Body of pancreas (tissue), 4 donors: ENCODE results near the gene CSNK1A1. TPM values are rescaled to one million over a fixed set of nuclear protein-coding genes. Genes with fewer than 3 reads are reported as not detected.
"Not testable (repeated sequence)": the region's sequence is repeated elsewhere in the genome, so short reads cannot be mapped to it uniquely, and the experiment has no call there.

Experiments
- ATAC-seq: fragments of 150-250 bp; one replicate; pipeline ENCODE4 v1.9.1; 2016
- DNase-seq, 4 donors: peaks; one replicate each; pipeline ENCODE4 v3.0.0-alpha.2; 2019
- H3K27ac ChIP-seq, 4 donors: fragments of 200-600 bp; sonication (generic); 1 replicate in 3 of 4; 2 replicates in 1 of 4; pipeline versions ENCODE4 v1.5.1 to v1.6.1; 2016 to 2019; ENCODE audit warnings: mild to moderate bottlenecking in 1 of 4, mixed read lengths in 1 of 4, moderate library complexity in 1 of 4
- H3K27me3 ChIP-seq, 2 donors: fragments of 200-600 bp; sonication (generic); one replicate each; pipeline ENCODE4 v1.6.0; 2016; ENCODE audit warnings: mild to moderate bottlenecking in 1 of 2
- H3K36me3 ChIP-seq, 2 donors: fragments of 200-600 bp; sonication (generic); replicated peaks in 1 of 2; 2 replicates each; pipeline ENCODE4 v1.5.1; 2016; ENCODE audit warnings: low read depth in 2 of 2; ENCODE audit not compliant: insufficient read depth in 1 of 2
- H3K4me1 ChIP-seq: fragments of 200-600 bp; sonication (generic); one replicate; pipeline ENCODE4 v1.6.0; 2016
- H3K4me3 ChIP-seq, 2 donors: fragments of 200-600 bp; sonication (generic); 1 replicate in 1 of 2; 2 replicates in 1 of 2; pipeline ENCODE4 v1.5.1; 2016 to 2019
- H3K9me3 ChIP-seq, 3 donors: fragments of 200-600 bp; sonication (generic); 1 replicate in 2 of 3; 2 replicates in 1 of 3; pipeline ENCODE4 v1.5.1; 2016
- POLR2A ChIP-seq, 3 donors: fragments of 450-650 bp; IDR thresholded peaks; one replicate each; pipeline ENCODE4 v1.6.1; 2016; ENCODE audit warnings: antibody characterized with exemption in 3 of 3, mild to moderate bottlenecking in 2 of 3
- WGBS, 2 donors: methylation state at CpG; one replicate each; pipeline ENCODE4 v1.1.5; 2017; 5-methylcytosine and 5-hydroxymethylcytosine counted together
- intact Hi-C: fragments of 100-400 bp; cut with DNase I; formaldehyde crosslinking; loops from one replicate; pipeline ENCODE4 v1.15.1; 2023
- total RNA-seq, 2 donors: library from RNA; depleted of rRNA; stranded (reverse); fragments of >200 nt; gene quantifications; one replicate each; pipeline ENCODE4 v1.1.0, GENCODE V29; 2016
- TF ChIP-seq, protein P1 (sequence below), 7 experiments: fragments of 450-650 bp in 4 of 7; fragments of 200-600 bp in 3 of 7; sonication (generic) in 3 of 7; IDR thresholded peaks; one replicate each; pipeline ENCODE4 v1.5.1; 2016 to 2019; ENCODE audit warnings: antibody characterized with exemption in 7 of 7

The CSNK1A1 gene
- total RNA-seq, 2 donors from 2014 or later, result 82.4 to 85.4 TPM

- Histone ChIP-seq H3K36me3 (no peaks in the 10 kb centered on the region), H3K4me1 (peaks cover 13% of the 10 kb centered on the region), H3K9me3 (no peaks in the 10 kb centered on the region), H3K27ac (no peak overlapping the region), H3K27me3 (no peaks in the 10 kb centered on the region), H3K4me3 (no peak overlapping the region)
- DNase-seq, result no peak
- TF ChIP-seq, protein P1, sequence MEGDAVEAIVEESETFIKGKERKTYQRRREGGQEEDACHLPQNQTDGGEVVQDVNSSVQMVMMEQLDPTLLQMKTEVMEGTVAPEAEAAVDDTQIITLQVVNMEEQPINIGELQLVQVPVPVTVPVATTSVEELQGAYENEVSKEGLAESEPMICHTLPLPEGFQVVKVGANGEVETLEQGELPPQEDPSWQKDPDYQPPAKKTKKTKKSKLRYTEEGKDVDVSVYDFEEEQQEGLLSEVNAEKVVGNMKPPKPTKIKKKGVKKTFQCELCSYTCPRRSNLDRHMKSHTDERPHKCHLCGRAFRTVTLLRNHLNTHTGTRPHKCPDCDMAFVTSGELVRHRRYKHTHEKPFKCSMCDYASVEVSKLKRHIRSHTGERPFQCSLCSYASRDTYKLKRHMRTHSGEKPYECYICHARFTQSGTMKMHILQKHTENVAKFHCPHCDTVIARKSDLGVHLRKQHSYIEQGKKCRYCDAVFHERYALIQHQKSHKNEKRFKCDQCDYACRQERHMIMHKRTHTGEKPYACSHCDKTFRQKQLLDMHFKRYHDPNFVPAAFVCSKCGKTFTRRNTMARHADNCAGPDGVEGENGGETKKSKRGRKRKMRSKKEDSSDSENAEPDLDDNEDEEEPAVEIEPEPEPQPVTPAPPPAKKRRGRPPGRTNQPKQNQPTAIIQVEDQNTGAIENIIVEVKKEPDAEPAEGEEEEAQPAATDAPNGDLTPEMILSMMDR (IDR thresholded peaks at IDR 0.05), result no peak
- TF ChIP-seq POLR2A (IDR thresholded peaks at IDR 0.05), result no peak
- intact Hi-C loops, result no loop called here
- WGBS, 2 donors, result 67 to 70% methylated on average over 11 to 17 of the region's 17 CpGs
- ATAC-seq, result no peak
Measured at GRCh38 chr5:149466457-149466972, 84.7 kb downstream of the CSNK1A1 start.

DNA sequence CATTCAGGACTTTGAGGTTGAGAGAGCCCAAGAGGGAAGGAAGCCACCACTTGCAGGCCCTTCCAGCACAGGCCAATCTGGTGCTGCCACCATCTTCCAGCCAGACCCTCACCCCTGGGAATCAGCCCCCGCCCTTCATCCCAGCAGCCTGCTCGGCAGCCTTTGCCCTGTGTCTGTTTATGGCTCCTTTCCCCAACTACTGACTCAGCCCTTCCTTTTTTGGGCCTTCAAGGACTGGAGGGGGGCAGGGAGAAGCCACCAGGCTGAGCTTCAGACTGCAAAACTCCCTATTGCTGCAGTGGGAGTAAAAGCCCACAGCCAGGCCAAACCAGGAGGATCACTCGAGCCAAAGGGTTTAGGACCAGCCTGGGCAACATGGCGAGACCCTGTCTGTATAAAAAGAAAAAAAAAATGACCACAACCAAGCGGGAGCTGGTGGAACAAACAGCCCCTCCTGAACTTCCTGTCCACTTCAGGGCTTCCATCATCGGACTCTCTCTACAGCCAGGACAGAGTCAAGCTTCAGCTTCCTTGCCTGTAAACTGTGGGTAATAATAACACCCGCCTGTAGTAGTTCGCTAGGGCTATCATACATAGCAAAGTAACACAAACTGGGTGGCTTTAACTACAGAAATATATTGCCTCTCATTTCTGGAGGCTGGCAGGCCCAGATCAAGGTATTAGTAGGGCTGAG is 86.3 kb downstream of the CSNK1A1 start:
- ATAC-seq (peak; percentile 62), DNase-seq (peak in 2 of 4 donors; percentile 16 to 25)
- Histone ChIP-seq H3K9me3 (no peaks in the 10 kb centered on the region), H3K27me3 (no peaks in the 10 kb centered on the region), H3K27ac (peak overlapping the region in 1 of 4 donors; percentile 9), H3K4me1 (peaks cover 8% of the 10 kb centered on the region), H3K36me3 (no peaks in the 10 kb centered on the region), H3K4me3 (no peak overlapping the region)
- intact Hi-C loops, result no loop called here
- WGBS, 2 donors, result 65 to 81% methylated on average over 6 to 8 of the region's 8 CpGs
- TF ChIP-seq, protein P1 (IDR thresholded peaks at IDR 0.05), result no peak
- no peak for TF ChIP-seq POLR2A (IDR thresholded peaks at IDR 0.05)

GRCh38 chr5:149461907-149462306 is 89.3 kb downstream of the CSNK1A1 start:
- H3K27ac ChIP-seq, H3K27me3 ChIP-seq, H3K4me3 ChIP-seq, H3K9me3 ChIP-seq, ATAC-seq, intact Hi-C loops, DNase-seq, H3K36me3 ChIP-seq: not testable (repeated sequence)
- H3K4me1 ChIP-seq, result peaks cover 11% of the 10 kb centered on the region
- WGBS, 2 donors, result 76 to 98% methylated on average over 6 of the region's 6 CpGs

- intact Hi-C loops, result no loop called here
- H3K4me1 ChIP-seq, result peaks cover 11% of the 10 kb centered on the region
- WGBS, 2 donors, result 74 to 85% methylated on average over 5 of the region's 5 CpGs
Measured at GRCh38 chr5:149459891-149460290, 91.3 kb downstream of the CSNK1A1 start.

GRCh38 chr5:149457393-149457763 is 93.9 kb downstream of the CSNK1A1 start:
- TF ChIP-seq, protein P1 (IDR thresholded peaks at IDR 0.05), result no peak
- no peak for TF ChIP-seq POLR2A (IDR thresholded peaks at IDR 0.05)
- Histone ChIP-seq H3K27ac (peak overlapping the region in 1 of 4 donors; percentile 41), H3K4me1 (peaks cover 23% of the 10 kb centered on the region), H3K4me3 (no peak overlapping the region), H3K36me3 (no peaks in the 10 kb centered on the region), H3K9me3 (no peaks in the 10 kb centered on the region), H3K27me3 (no peaks in the 10 kb centered on the region)
- 98 to 100% methylated on average over 3 to 5 of the region's 5 CpGs for WGBS, 2 donors
- DNase-seq (no peak), ATAC-seq (no peak)
- intact Hi-C loops, result no loop called here

More at GRCh38 chr5:149459891-149460290, 91.3 kb downstream of the CSNK1A1 start:
- ATAC-seq (no peak), DNase-seq (no peak)
- Histone ChIP-seq H3K27me3 (no peaks in the 10 kb centered on the region), H3K4me3 (no peak overlapping the region), H3K9me3 (no peaks in the 10 kb centered on the region), H3K36me3 (no peaks in the 10 kb centered on the region), H3K27ac (no peak overlapping the region)
- TF ChIP-seq POLR2A (IDR thresholded peaks at IDR 0.05), result no peak
- TF ChIP-seq, protein P1 (IDR thresholded peaks at IDR 0.05), result no peak
